Stimulated activated naive B cell treated with anti-CD40 and anti-IgM and Interleukin-4, amounts not matched to agents 10 μg/mL and 1 μg/mL and 100 μg/mL, for 72 hours (primary cell): ENCODE data around the gene UMODL1.

Experiments
- ATAC-seq, 2 donors: fragments of 150-1000 bp; cut with Tn5 transposase; replicated peaks; 2 replicates each; pipeline ENCODE4 v1.10.0; 2021; ENCODE audit warnings: moderate library complexity in 1 of 2
- DNase-seq: peaks from one replicate; pipeline ENCODE4 v3.0.0; 2021
- H3K27ac Mint-ChIP-seq: one replicate; pipeline ENCODE4 v1.8.0; 2022; ENCODE audit warnings: mild to moderate bottlenecking, mixed read lengths
- H3K27me3 Mint-ChIP-seq, 2 donors: one replicate each; pipeline ENCODE4 v1.8.0; 2022; ENCODE audit warnings: mixed read lengths in 2 of 2
- H3K36me3 Mint-ChIP-seq, 2 donors: one replicate each; pipeline ENCODE4 v1.8.0; 2022; ENCODE audit warnings: mixed read lengths in 2 of 2, mild to moderate bottlenecking in 1 of 2
- H3K4me1 Mint-ChIP-seq, 2 donors: one replicate each; pipeline ENCODE4 v1.8.0; 2022; ENCODE audit warnings: mixed read lengths in 2 of 2, mild to moderate bottlenecking in 1 of 2
- H3K4me3 Mint-ChIP-seq, 2 donors: one replicate each; pipeline ENCODE4 v1.8.0; 2022; ENCODE audit warnings: mild to moderate bottlenecking in 2 of 2, mixed read lengths in 2 of 2, moderate library complexity in 1 of 2
- H3K9me3 Mint-ChIP-seq, 2 donors: one replicate each; pipeline ENCODE4 v1.8.0; 2022; ENCODE audit warnings: mixed read lengths in 2 of 2, mild to moderate bottlenecking in 1 of 2

UMODL1 gene

DNA sequence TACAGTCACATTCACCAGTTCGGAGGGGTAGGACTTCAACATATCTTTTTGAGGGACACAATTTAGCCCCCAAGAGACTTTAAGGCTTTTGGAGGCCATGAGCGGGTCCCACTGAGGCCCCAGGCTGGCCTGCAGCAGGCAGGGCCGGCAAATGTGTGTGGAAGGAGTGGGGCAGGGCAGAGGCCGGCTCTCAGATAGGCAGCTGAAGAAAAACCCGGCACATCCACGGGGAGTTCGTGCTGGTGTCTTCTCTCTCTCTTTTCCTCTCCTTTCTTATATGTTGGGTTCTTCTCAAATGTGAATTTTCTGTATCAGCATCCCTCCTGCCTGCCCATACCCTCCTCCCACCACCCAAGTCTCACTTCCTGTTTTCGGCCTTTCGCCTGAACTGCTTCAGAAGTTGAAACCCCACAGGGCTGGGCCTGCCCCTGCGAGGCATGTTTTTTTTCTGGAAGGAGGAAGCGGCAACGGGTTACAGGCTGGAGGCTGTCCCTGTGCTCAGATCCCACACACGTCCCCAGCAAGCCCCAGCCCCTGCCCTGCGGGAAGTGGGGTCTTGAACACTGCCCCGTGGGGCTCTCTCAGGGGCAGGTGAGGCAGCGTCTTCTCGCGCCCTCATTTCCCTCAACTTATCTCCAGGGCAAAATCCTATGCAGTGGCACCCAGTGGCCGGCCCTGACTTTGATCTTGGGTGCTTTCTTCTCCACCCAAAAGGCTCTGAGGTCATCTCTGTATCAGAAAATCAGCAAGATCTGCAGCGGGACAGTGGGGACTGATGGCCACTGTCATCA lies 9.7 kb upstream of the UMODL1 start:
- Mint-ChIP-seq H3K27ac (peak overlapping the region; percentile 80), H3K4me3 (peak overlapping the region; percentile 81 to 84), H3K9me3 (no peaks in the 10 kb centered on the region), H3K4me1 (peaks cover 63 to 86% of the 10 kb centered on the region in 2 donors), H3K27me3 (no peaks in the 10 kb centered on the region), H3K36me3 (no peaks in the 10 kb centered on the region)
- peak; percentile 84 for DNase-seq
- peak; percentile 64 to 68 for ATAC-seq

DNA sequence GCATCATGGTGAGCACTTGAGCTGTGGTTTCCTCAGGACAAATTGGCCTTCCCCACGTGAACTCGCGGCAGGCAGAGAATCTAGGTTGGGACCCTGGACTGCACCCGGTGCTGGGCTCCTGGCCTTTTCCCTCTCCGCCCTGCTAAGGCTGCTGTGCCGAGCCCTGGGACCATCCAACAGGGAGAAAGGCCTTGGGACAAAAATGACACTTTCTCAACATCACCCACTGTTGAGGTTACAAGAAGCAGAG lies 9.2 kb upstream of the UMODL1 start:
- Mint-ChIP-seq H3K27ac (peak overlapping the region; percentile 80), H3K4me3 (peak overlapping the region; percentile 81 to 84), H3K36me3 (no peaks in the 10 kb centered on the region), H3K27me3 (no peaks in the 10 kb centered on the region), H3K4me1 (peaks cover 66 to 91% of the 10 kb centered on the region in 2 donors), H3K9me3 (no peaks in the 10 kb centered on the region)
- ATAC-seq (no peak), DNase-seq (no peak)

DNA sequence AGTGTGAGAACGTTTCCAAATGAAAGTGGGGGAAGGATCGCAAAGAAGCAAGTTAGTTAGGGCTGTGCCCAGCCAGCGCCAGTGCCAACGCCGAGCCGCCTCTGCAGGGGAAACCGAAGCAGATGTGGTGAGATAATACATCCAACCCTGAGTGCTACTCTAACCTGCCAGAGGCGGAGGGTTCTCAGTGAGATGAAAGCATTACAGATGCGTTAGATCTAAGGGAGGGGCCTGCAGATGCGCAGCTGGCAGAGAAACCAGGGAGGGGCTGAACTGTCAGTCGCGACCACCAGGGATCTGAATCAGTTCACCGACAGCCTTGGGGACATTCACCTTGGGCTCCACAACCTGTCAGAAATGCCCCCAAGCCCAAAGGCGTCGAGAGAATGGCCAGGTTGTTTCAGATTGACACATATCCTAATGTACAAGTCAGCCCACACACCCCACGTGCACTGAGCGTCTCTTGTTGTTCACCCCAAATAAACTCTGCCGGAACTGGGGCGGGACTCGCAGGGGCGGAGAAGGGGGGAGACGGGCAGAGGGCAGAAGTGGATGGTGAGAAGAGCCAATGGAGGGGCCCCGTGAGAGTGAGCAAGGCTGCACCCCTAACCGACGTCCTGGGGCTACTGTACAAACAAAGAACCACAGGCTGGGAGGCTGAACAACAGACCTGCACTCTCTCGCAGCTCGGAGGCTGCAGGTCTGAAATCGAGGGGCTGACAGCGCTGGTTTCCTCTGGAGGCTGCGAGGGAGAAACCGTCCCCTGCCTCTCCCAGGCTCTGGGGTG lies 8.7 kb upstream of the UMODL1 start:
- Mint-ChIP-seq H3K9me3 (no peaks in the 10 kb centered on the region), H3K4me1 (peaks cover 65 to 88% of the 10 kb centered on the region in 2 donors), H3K36me3 (no peaks in the 10 kb centered on the region), H3K27me3 (no peaks in the 10 kb centered on the region), H3K27ac (peak overlapping the region; percentile 80), H3K4me3 (peak overlapping the region; percentile 81 to 84)
- ATAC-seq (peak; percentile 65 to 71), DNase-seq (peak; percentile 83)

DNA sequence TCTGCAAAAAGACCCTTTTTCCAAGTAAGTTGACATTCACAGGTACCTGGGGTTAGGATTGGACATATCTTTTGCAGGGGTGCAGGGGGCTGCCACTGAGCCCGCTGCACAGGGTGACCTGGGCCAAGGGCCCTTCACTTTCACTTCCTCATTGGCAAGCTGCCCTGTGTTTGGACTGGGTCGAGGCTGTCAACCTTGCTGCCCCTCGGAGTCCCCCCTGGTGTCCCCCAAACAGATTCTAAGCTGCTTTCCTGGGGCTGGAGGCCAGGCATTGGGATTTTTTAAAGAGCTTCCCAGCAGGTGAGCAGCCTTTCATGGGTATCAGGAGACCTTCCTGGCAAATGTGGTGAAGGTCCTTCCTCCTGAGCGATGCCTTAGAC lies 7.9 kb upstream of the UMODL1 start:
- Mint-ChIP-seq H3K4me3 (peak overlapping the region; percentile 81 to 84), H3K27ac (peak overlapping the region; percentile 80), H3K9me3 (no peaks in the 10 kb centered on the region), H3K27me3 (no peaks in the 10 kb centered on the region), H3K36me3 (no peaks in the 10 kb centered on the region), H3K4me1 (peaks cover 58 to 81% of the 10 kb centered on the region in 2 donors)
- DNase-seq = peak; percentile 46
- peak; percentile 25 to 35 for ATAC-seq

DNA sequence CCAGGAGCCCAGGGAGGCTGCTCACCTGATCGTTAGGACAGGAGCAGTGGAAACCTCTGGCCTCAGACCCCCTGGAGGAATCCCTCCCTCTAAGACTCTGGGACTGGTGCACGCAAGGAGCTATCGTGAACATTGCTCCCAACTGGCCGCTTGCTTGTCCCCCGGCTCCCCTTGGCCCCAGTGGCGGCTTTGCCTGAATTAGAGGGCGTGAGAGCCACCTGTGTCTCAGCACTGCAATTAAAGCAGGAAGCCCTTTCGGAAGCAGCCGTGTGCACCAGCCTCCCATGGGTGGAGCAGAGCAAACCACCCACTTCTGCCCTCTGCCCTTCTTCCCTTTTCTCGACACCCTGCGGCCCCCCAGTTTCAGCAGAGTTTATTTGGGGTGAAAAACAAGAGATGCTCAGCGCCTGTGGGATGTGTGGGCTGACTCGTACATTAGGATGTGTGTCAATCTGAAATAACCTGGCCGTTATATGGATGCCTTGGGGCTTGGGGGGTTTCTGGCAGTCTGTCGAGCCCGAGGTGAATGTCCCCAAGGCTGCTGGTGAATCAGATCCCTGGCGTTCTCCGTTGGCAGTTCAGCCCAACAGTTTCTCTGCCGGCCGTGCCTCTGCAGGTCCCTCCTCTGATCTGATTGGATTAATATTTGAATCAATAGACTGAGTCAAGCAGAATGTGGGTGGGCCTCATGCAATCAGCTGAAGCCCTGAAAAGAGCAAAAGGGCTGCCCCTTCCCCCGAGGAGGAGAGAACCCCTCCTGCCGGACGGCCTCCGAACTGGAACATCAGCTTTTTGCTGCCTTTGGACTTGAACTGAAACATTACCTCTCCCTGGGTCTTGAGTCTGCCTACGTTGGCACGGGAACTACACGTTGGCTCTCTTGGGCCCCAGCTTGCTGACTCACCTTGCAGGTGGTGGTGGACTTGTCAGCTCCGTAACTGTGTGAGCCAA lies 7.3 kb upstream of the UMODL1 start:
- Mint-ChIP-seq H3K27me3 (no peaks in the 10 kb centered on the region), H3K4me3 (peak overlapping the region; percentile 81 to 84), H3K9me3 (no peaks in the 10 kb centered on the region), H3K36me3 (no peaks in the 10 kb centered on the region), H3K4me1 (peaks cover 58 to 74% of the 10 kb centered on the region in 2 donors), H3K27ac (peak overlapping the region; percentile 75)
- DNase-seq = peak; percentile 59
- ATAC-seq = peak; percentile 46 to 58

DNA sequence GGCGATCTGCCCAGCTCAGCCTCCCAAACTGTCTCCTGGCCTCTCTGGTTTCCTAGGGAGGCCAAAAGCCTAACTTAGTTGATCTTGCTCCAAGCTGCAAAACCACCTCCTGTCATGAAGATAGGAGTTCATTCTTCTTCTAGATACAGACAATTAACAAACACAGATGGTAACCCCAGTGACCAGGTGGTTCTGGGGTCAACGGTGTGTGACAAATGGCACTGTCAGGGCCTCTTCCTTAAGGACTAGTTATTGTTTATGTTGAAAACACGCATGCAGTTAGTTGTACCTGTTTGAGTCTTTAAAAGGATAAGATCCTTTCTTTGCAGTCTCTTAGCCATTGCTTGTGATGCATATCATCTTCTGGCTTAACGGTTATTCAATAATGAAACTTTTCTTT lies 4.6 kb upstream of the UMODL1 start:
- no peak for DNase-seq
- Mint-ChIP-seq H3K27ac (no peak overlapping the region), H3K9me3 (no peaks in the 10 kb centered on the region), H3K27me3 (no peaks in the 10 kb centered on the region), H3K4me1 (peaks cover 38 to 56% of the 10 kb centered on the region in 2 donors), H3K36me3 (no peaks in the 10 kb centered on the region), H3K4me3 (peak overlapping the region in 1 of 2 donors; percentile 13)
- no peak for ATAC-seq

DNA sequence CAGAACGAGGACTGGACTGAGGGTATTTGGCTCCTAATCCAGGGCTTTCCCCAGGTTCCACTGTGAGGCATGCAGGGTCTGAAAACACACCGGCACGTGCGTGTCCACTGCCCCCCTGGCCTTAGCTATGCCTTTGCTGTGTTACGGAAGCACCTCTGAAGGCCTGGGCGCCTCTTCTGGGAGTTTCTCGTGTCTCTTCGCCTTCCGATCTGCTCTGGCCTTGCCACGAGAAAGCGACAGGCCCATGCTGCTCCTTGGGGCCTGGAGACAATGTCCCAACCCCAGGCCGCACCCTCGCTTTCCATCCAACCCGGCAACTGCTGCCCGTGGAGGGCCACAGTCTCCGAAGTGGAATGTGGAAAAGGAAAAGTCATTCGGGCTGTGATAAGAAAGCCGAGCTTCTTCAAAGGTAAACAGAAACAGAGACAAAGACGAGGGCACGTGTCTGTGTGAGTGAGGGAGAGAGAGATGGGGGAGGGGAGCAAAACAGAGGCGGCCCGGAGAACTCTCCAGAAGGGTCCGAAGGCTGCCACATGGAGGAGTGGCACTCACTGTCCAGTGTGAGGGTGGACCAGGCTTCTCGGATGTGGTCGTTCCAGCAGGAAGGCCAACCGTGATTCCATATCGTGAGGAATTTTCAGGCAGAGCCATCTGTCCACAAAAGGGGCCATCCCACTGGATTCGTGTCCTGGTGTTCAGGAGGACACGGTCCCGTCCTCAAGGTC lies 3.4 kb upstream of the UMODL1 start:
- no peaks in the 10 kb centered on the region for H3K9me3 Mint-ChIP-seq
- no peaks in the 10 kb centered on the region for H3K27me3 Mint-ChIP-seq
- no peak overlapping the region for H3K4me3 Mint-ChIP-seq
- H3K36me3 Mint-ChIP-seq = no peaks in the 10 kb centered on the region
- peaks cover 27 to 44% of the 10 kb centered on the region in 2 donors for H3K4me1 Mint-ChIP-seq
- ATAC-seq (no peak), DNase-seq (no peak)
- no peak overlapping the region for H3K27ac Mint-ChIP-seq

DNA sequence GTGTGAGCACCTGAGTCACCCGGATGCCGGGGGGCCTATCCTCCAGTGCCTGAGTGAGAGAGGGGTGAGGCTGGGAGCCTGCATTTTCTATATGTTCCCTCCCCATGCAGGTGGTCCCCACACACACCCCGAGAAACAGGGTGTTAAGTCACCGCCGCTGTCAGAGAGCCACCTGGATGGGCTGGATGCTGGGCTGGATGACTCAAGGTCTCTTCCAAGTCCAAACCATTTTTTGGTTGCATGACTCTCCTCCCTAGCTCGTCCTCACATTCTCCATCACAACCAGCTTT lies 2.9 kb upstream of the UMODL1 start:
- Mint-ChIP-seq H3K4me1 (peaks cover 23 to 42% of the 10 kb centered on the region in 2 donors), H3K27me3 (no peaks in the 10 kb centered on the region), H3K4me3 (no peak overlapping the region), H3K27ac (no peak overlapping the region), H3K36me3 (no peaks in the 10 kb centered on the region), H3K9me3 (no peaks in the 10 kb centered on the region)
- no peak for DNase-seq
- ATAC-seq = no peak

DNA sequence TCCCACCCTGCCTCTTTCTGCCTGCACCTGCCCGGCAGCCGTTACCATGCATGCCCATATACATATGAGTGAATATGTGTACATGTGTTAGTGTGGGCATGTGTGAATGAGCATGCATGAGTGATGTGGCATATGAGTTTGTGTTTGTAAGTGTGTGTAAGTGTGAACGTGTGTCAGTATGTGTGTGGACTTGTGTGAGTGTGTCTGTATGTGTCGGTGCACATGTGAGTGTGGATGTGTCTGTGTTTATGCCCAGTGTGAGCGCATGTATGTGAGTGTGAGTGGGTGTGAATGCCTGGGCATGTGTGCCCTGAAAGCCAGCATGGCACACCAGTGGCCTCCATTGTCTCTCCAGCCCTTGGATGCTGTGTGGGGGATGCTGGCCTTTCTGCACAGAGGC lies 2.5 kb upstream of the UMODL1 start:
- no peaks in the 10 kb centered on the region for H3K36me3 Mint-ChIP-seq
- H3K9me3 Mint-ChIP-seq = no peaks in the 10 kb centered on the region
- ATAC-seq (no peak), DNase-seq (no peak)
- H3K27ac Mint-ChIP-seq = no peak overlapping the region
- H3K27me3 Mint-ChIP-seq = no peaks in the 10 kb centered on the region
- H3K4me1 Mint-ChIP-seq = peaks cover 26 to 42% of the 10 kb centered on the region in 2 donors
- H3K4me3 Mint-ChIP-seq = no peak overlapping the region

DNA sequence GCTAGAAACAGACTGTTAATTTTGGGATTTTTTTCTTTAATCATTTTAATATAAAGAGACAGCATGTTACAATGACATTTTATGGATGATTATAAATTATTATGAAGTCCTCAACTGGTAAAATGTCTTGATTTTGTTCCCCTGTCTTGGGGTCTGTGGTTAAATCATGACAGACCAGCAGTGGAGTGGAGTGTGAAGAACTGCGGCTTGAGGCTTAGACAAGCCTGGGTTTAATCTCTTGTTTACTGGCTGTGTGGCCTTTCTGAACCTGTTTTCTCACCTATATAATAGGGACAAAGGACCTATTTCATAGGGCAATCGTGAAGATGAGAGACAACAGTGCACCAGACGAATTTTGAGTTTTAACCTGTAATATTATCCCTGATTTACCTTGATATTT lies 1.8 kb upstream of the UMODL1 start:
- H3K36me3 Mint-ChIP-seq = no peaks in the 10 kb centered on the region
- ATAC-seq = no peak
- H3K27me3 Mint-ChIP-seq = no peaks in the 10 kb centered on the region
- no peak for DNase-seq
- peaks cover 24 to 42% of the 10 kb centered on the region in 2 donors for H3K4me1 Mint-ChIP-seq
- H3K9me3 Mint-ChIP-seq = no peaks in the 10 kb centered on the region
- H3K4me3 Mint-ChIP-seq = no peak overlapping the region
- H3K27ac Mint-ChIP-seq = no peak overlapping the region

DNA sequence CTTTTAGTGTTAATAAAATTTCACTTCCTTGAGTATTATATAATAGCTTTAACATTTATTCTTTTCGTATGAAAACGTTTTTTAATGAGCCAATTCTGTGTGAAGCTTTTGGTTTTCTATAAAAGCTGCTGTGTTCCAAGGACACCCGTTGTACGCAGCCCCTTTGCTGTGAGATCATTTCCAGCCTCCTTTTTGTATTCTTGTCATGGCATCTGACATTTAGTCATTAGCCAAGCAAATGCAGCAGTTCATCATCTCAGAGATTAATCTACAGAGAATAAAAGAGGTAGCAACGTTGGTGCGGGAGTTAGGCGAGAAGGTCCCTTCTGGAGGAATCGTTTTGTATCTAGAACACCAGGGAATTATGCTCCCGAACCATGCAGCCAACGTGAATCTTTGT lies 1.3 kb upstream of the UMODL1 start:
- peaks cover 21 to 38% of the 10 kb centered on the region in 2 donors for H3K4me1 Mint-ChIP-seq
- no peaks in the 10 kb centered on the region for H3K9me3 Mint-ChIP-seq
- H3K36me3 Mint-ChIP-seq = no peaks in the 10 kb centered on the region
- DNase-seq = no peak
- no peaks in the 10 kb centered on the region for H3K27me3 Mint-ChIP-seq
- H3K4me3 Mint-ChIP-seq = no peak overlapping the region
- H3K27ac Mint-ChIP-seq = no peak overlapping the region
- ATAC-seq = no peak

DNA sequence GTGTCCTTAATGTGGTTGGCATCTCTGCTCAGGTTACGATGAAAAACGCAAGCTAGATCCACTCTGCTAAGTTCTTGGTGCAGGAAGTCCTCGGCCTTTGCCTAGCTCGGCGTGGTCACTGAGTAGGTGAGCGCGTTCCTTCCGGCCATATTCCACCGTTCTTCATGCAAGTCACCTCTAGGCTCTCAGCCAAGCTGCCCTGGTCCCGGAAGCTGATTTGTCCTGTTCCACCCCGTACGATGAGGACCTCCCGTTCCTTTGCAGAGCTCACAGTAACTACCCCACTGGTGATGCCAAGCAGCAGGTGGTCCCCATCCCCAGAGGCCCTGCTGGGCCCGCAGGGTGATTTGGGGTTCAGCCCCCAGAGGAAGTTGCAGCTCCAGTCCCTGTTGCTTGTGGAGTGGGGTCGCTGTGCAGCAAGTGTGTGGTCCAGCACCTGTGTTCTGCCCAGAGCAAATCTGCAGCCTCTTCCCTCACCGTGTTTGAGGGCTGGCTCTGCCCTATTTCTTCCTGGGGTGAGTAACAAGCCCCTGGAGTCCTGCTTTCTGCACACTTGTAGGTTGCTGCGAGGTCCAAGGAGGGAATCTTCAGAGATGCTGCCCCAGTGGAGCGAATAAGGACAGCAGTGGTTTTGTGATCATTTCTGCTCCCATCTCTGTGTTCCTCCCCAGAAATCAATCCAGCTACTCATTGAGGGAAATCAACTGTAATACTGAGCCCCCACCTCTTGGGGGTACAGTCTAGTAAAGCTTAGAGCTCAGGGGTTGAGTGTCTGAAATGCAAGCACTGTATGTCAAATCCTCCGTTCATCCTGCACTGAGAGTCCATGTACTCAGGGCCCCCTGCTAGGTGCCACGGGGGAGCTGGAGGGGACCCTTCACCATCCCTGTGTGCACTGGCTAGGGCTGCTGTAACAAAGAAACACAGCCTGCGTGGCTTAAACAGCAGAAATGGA lies 2.3 kb downstream of the UMODL1 start:
- DNase-seq = no peak
- Mint-ChIP-seq H3K36me3 (no peaks in the 10 kb centered on the region), H3K4me3 (peak overlapping the region in 1 of 2 donors; percentile 56), H3K4me1 (peaks cover 22 to 35% of the 10 kb centered on the region in 2 donors), H3K27me3 (peaks cover 5 to 7% of the 10 kb centered on the region in 2 donors), H3K9me3 (no peaks in the 10 kb centered on the region), H3K27ac (no peak overlapping the region)
- no peak for ATAC-seq
